Endodermal cell (in vitro differentiated cells): ENCODE data around the gene ANO1. TPM values are rescaled to one million over a fixed set of nuclear protein-coding genes. Genes with fewer than 3 reads are reported as not detected.
A peak's percentile ranks its signal among the peaks of the same experiment; 100 is the strongest.

Source experiments
- DNase-seq: peaks from one replicate; pipeline ENCODE4 v3.0.0-alpha.2; 2017
- H3K27ac ChIP-seq: 2 replicates; pipeline ENCODE4 v1.5.1; 2013; ENCODE audit warnings: mild to moderate bottlenecking, low read depth, low read length, moderate library complexity
- H3K27me3 ChIP-seq: 2 replicates; pipeline ENCODE4 v1.6.1; 2013; ENCODE audit warnings: mild to moderate bottlenecking, low read length, moderate library complexity; ENCODE audit not compliant: insufficient read depth, control insufficient read depth, poor library complexity, severe bottlenecking
- H3K36me3 ChIP-seq: 2 replicates; pipeline ENCODE4 v1.7.0; 2013; ENCODE audit warnings: mild to moderate bottlenecking, low read length, moderate library complexity; ENCODE audit not compliant: control insufficient read depth, insufficient read depth
- H3K4me1 ChIP-seq: one replicate; pipeline ENCODE4 v1.7.0; 2013; ENCODE audit warnings: low read length; ENCODE audit not compliant: control insufficient read depth, insufficient read depth
- H3K4me3 ChIP-seq: 2 replicates; pipeline ENCODE4 v1.5.1; 2013; ENCODE audit warnings: mild to moderate bottlenecking, low read length, moderate library complexity
- H3K9ac ChIP-seq: 2 replicates; pipeline ENCODE4 v1.6.1; 2013; ENCODE audit warnings: mild to moderate bottlenecking, low read length, moderate library complexity; ENCODE audit not compliant: poor library complexity, severe bottlenecking; ENCODE audit errors: extremely low read depth
- H3K9me3 ChIP-seq: 2 replicates; pipeline ENCODE4 v1.6.1; 2013; ENCODE audit warnings: mild to moderate bottlenecking, low read length, moderate library complexity; ENCODE audit not compliant: control insufficient read depth
- H3K27ac Mint-ChIP-seq: 2 replicates; pipeline ENCODE4 v1.8.0; 2020; ENCODE audit warnings: mixed read lengths
- H3K27me3 Mint-ChIP-seq: 2 replicates; pipeline ENCODE4 v1.8.0; 2021; ENCODE audit warnings: mild to moderate bottlenecking, mixed read lengths; ENCODE audit not compliant: insufficient read depth
- H3K36me3 Mint-ChIP-seq: 2 replicates; pipeline ENCODE4 v1.8.0; 2020; ENCODE audit warnings: low read depth, mixed read lengths
- H3K4me1 Mint-ChIP-seq: 2 replicates; pipeline ENCODE4 v1.8.0; 2020; ENCODE audit warnings: mixed read lengths
- H3K4me3 Mint-ChIP-seq: 2 replicates; pipeline ENCODE4 v1.8.0; 2020; ENCODE audit warnings: mild to moderate bottlenecking, moderate library complexity, mixed read lengths
- H3K9me3 Mint-ChIP-seq: 2 replicates; pipeline ENCODE4 v1.8.0; 2020; ENCODE audit warnings: mild to moderate bottlenecking, mixed read lengths
- WGBS, 2 experiments: methylation state at CpG; one replicate each; pipeline versions ENCODE4 v1.1.5 to v1.1.7; 2013; ENCODE audit warnings: missing lambda C conversion rate in 2 of 2, mixed read lengths in 1 of 2; ENCODE audit not compliant: insufficient coverage in 1 of 2, insufficient read length in 1 of 2; 5-methylcytosine and 5-hydroxymethylcytosine counted together
- total RNA-seq, 2 donors: library from RNA; stranded (reverse); fragmentation: NEBNext Ultra II Directional in 1 of 2; extraction: Animal tissue kit (Norgen Biotek cat#: 25700) in 1 of 2; gene quantifications; 2 replicates in 1 of 2; 3 replicates in 1 of 2; pipeline ENCODE4 v1.2.1, GENCODE V29; 2021
- TF ChIP-seq, protein P1 (sequence below): fragments of 200-600 bp; sonication (generic); conservative IDR thresholded peaks from 2 replicates; pipeline ENCODE4 v1.5.0; 2021; ENCODE audit warnings: antibody characterized with exemption, mild to moderate bottlenecking

Gene ANO1
- total RNA-seq, 2 donors from 2014 or later: 3.0 to 7.7 TPM

DNA sequence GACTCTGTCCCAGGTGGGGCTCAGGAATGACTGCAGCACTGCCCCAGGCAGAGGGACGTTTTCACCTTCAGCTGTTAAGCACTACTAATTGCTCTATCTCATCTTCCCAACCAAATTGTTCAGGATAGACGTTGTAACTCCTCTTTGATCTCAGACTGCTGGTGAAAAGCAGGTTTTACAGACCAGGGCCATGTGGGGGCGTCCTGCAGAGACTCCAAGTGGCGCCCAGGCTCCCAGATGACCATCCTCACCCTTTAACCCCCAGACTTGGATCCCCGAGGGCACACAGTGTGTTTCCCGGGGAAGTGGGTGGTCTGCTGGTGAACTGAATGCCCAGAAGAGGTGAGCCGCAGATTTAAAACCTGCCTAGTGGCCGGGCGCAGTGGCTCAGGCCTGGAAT lies 148.8 kb downstream of the ANO1 start:
- H3K9me3 ChIP-seq: no peaks in the 10 kb centered on the region
- Mint-ChIP-seq H3K4me3 (no peak overlapping the region), H3K36me3 (peaks cover 9% of the 10 kb centered on the region), H3K9me3 (peaks cover 2% of the 10 kb centered on the region), H3K27ac (peak overlapping the region; percentile 36), H3K27me3 (no peaks in the 10 kb centered on the region), H3K4me1 (peaks cover 49% of the 10 kb centered on the region)
- DNase-seq: peak; percentile 81
- no peak overlapping the region for H3K4me3 ChIP-seq
- H3K27ac ChIP-seq: no peak overlapping the region
- H3K4me1 ChIP-seq: peaks cover 4% of the 10 kb centered on the region
- TF ChIP-seq, protein P1, sequence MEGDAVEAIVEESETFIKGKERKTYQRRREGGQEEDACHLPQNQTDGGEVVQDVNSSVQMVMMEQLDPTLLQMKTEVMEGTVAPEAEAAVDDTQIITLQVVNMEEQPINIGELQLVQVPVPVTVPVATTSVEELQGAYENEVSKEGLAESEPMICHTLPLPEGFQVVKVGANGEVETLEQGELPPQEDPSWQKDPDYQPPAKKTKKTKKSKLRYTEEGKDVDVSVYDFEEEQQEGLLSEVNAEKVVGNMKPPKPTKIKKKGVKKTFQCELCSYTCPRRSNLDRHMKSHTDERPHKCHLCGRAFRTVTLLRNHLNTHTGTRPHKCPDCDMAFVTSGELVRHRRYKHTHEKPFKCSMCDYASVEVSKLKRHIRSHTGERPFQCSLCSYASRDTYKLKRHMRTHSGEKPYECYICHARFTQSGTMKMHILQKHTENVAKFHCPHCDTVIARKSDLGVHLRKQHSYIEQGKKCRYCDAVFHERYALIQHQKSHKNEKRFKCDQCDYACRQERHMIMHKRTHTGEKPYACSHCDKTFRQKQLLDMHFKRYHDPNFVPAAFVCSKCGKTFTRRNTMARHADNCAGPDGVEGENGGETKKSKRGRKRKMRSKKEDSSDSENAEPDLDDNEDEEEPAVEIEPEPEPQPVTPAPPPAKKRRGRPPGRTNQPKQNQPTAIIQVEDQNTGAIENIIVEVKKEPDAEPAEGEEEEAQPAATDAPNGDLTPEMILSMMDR: peak; percentile 74
- 58 to 68% methylated on average over 2 to 9 of the region's 9 CpGs for WGBS, 2 experiments
- H3K36me3 ChIP-seq: no peaks in the 10 kb centered on the region
- no peak overlapping the region for H3K9ac ChIP-seq
- H3K27me3 ChIP-seq: no peaks in the 10 kb centered on the region

DNA sequence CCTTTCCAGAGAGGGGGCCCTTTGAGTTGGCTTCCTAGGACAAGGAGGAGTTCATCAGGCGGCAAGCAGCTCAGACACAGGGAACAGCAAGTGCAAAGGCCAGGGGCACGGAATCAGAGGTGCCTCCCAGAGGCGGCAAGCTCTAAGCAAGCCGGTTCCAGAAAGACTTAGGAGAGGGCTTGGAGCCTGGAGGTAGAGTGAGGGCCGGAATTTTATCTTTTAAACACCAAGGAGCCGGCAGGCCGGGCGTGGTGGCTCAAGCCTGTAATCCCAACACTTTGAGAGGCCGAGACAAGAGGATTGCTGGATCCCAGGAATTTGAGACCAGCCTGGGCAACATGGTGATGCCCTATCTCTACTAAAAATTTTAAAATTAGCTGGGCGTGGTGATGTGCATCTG lies 151.6 kb downstream of the ANO1 start:
- Histone ChIP-seq H3K9ac (no peak overlapping the region), H3K4me1 (peaks cover 4% of the 10 kb centered on the region), H3K9me3 (peaks cover 4% of the 10 kb centered on the region), H3K4me3 (no peak overlapping the region), H3K27me3 (no peaks in the 10 kb centered on the region), H3K36me3 (no peaks in the 10 kb centered on the region), H3K27ac (no peak overlapping the region)
- TF ChIP-seq, protein P1: no peak
- H3K27me3 Mint-ChIP-seq: no peaks in the 10 kb centered on the region
- no peak overlapping the region for H3K4me3 Mint-ChIP-seq
- WGBS, 2 experiments: 88 to 91% methylated on average over 3 to 10 of the region's 10 CpGs
- peaks cover 40% of the 10 kb centered on the region for H3K4me1 Mint-ChIP-seq
- no peak for DNase-seq
- peaks cover 2% of the 10 kb centered on the region for H3K9me3 Mint-ChIP-seq
- H3K27ac Mint-ChIP-seq: peak overlapping the region; percentile 10
- H3K36me3 Mint-ChIP-seq: peaks cover 13% of the 10 kb centered on the region

DNA sequence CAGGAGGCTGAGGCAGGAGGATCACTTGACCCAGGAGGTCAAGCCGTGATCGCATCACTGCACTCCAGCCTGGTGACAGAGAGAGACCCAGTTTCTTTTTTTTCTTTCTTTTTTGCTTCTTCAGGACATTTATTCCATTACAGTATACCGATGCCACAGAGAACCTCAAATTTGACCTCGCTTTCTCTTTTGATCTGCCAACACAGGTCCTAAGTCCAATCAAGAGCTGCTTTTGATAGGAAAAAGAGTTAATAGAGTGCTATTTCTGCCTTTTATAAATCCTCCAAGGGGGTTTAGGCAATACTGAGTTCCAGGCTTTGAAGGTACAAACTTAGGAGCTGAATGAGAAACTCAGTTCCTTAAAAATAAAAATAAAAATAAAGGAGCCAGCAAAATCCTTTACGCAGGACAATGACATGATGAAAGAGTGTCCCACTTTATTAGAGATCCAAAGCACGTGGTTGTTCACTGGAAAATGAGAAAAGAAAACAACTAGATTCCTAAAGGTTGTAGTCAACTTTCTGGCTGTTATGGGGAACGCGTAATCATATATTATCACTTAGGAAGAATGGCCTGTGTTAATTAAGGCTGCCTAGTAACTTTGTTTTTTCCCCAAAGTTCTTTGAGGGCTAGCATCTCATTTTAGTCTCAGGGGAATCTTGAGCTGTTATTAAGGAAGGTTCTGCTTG lies 152.2 kb downstream of the ANO1 start:
- 80 to 98% methylated on average over 2 to 8 of the region's 8 CpGs for WGBS, 2 experiments
- Histone ChIP-seq H3K27me3 (no peaks in the 10 kb centered on the region), H3K4me3 (no peak overlapping the region), H3K36me3 (no peaks in the 10 kb centered on the region), H3K9me3 (peaks cover 4% of the 10 kb centered on the region), H3K9ac (no peak overlapping the region), H3K4me1 (peaks cover 4% of the 10 kb centered on the region), H3K27ac (no peak overlapping the region)
- H3K36me3 Mint-ChIP-seq: peaks cover 13% of the 10 kb centered on the region
- peak overlapping the region; percentile 10 for H3K27ac Mint-ChIP-seq
- no peak overlapping the region for H3K4me3 Mint-ChIP-seq
- DNase-seq: no peak
- H3K9me3 Mint-ChIP-seq: no peaks in the 10 kb centered on the region
- H3K27me3 Mint-ChIP-seq: no peaks in the 10 kb centered on the region
- H3K4me1 Mint-ChIP-seq: peaks cover 40% of the 10 kb centered on the region
- TF ChIP-seq, protein P1: no peak
